Activated naive CD8-positive, alpha-beta T cell treated with anti-CD3 and anti-CD28 coated beads for 36 hours (primary cell): ENCODE results near the gene WDFY4. TPM values are rescaled to one million over a fixed set of nuclear protein-coding genes. Genes with fewer than 3 reads are reported as not detected.

Experiments
- DNase-seq: peaks from one replicate; pipeline ENCODE4 v3.0.0; 2021
- H3K27ac Mint-ChIP-seq: one replicate; pipeline ENCODE4 v1.8.0; 2022; ENCODE audit warnings: mild to moderate bottlenecking, moderate library complexity, mixed read lengths
- H3K27me3 Mint-ChIP-seq: one replicate; pipeline ENCODE4 v1.8.0; 2022; ENCODE audit warnings: mild to moderate bottlenecking, mixed read lengths
- H3K36me3 Mint-ChIP-seq: one replicate; pipeline ENCODE4 v1.8.0; 2021; ENCODE audit warnings: mild to moderate bottlenecking, mixed read lengths
- H3K4me1 Mint-ChIP-seq: one replicate; pipeline ENCODE4 v1.8.0; 2021; ENCODE audit warnings: mixed read lengths
- H3K4me3 Mint-ChIP-seq: one replicate; pipeline ENCODE4 v1.8.0; 2022; ENCODE audit warnings: mild to moderate bottlenecking, moderate library complexity, mixed read lengths
- H3K9me3 Mint-ChIP-seq: one replicate; pipeline ENCODE4 v1.8.0; 2022; ENCODE audit warnings: mixed read lengths
- total RNA-seq, 2 experiments: library from RNA; stranded (reverse); gene quantifications; one replicate each; pipeline ENCODE4 v1.2.3, GENCODE V29; 2021

The WDFY4 gene
- total RNA-seq, 2 experiments from 2014 or later: 0.93 to 1.2 TPM

- H3K4me1 Mint-ChIP-seq: no peaks in the 10 kb centered on the region
- no peak for DNase-seq
- H3K4me3 Mint-ChIP-seq: no peak overlapping the region
- H3K9me3 Mint-ChIP-seq: no peaks in the 10 kb centered on the region
- no peak overlapping the region for H3K27ac Mint-ChIP-seq
- H3K27me3 Mint-ChIP-seq: no peaks in the 10 kb centered on the region
- H3K36me3 Mint-ChIP-seq: no peaks in the 10 kb centered on the region
These were observed 316.0 kb downstream of the WDFY4 start for GRCh38 chr10:49000437-49001398.

GRCh38 chr10:49001402-49001801 lies 316.7 kb downstream of the WDFY4 start:
- Mint-ChIP-seq H3K4me1 (no peaks in the 10 kb centered on the region), H3K4me3 (no peak overlapping the region), H3K36me3 (no peaks in the 10 kb centered on the region), H3K27me3 (no peaks in the 10 kb centered on the region), H3K27ac (no peak overlapping the region), H3K9me3 (no peaks in the 10 kb centered on the region)
- DNase-seq: no peak

GRCh38 chr10:49001870-49002672 lies 317.4 kb downstream of the WDFY4 start:
- H3K36me3 Mint-ChIP-seq: no peaks in the 10 kb centered on the region
- no peaks in the 10 kb centered on the region for H3K27me3 Mint-ChIP-seq
- H3K4me3 Mint-ChIP-seq: no peak overlapping the region
- no peak overlapping the region for H3K27ac Mint-ChIP-seq
- H3K4me1 Mint-ChIP-seq: no peaks in the 10 kb centered on the region
- DNase-seq: no peak
- no peaks in the 10 kb centered on the region for H3K9me3 Mint-ChIP-seq

GRCh38 chr10:49005270-49005669 lies 320.6 kb downstream of the WDFY4 start:
- H3K27me3 Mint-ChIP-seq: no peaks in the 10 kb centered on the region
- no peak overlapping the region for H3K27ac Mint-ChIP-seq
- no peak overlapping the region for H3K4me3 Mint-ChIP-seq
- no peak for DNase-seq
- H3K36me3 Mint-ChIP-seq: no peaks in the 10 kb centered on the region
- no peaks in the 10 kb centered on the region for H3K4me1 Mint-ChIP-seq
- H3K9me3 Mint-ChIP-seq: no peaks in the 10 kb centered on the region

- no peak for DNase-seq
- H3K4me1 Mint-ChIP-seq: no peaks in the 10 kb centered on the region
- H3K27me3 Mint-ChIP-seq: no peaks in the 10 kb centered on the region
- H3K9me3 Mint-ChIP-seq: no peaks in the 10 kb centered on the region
- no peaks in the 10 kb centered on the region for H3K36me3 Mint-ChIP-seq
- no peak overlapping the region for H3K27ac Mint-ChIP-seq
- no peak overlapping the region for H3K4me3 Mint-ChIP-seq
These were observed 322.5 kb downstream of the WDFY4 start for GRCh38 chr10:49007129-49007528.

GRCh38 chr10:49008091-49008490 lies 323.4 kb downstream of the WDFY4 start:
- no peak overlapping the region for H3K4me3 Mint-ChIP-seq
- no peak for DNase-seq
- no peaks in the 10 kb centered on the region for H3K9me3 Mint-ChIP-seq
- no peaks in the 10 kb centered on the region for H3K4me1 Mint-ChIP-seq
- no peak overlapping the region for H3K27ac Mint-ChIP-seq
- H3K27me3 Mint-ChIP-seq: no peaks in the 10 kb centered on the region
- no peaks in the 10 kb centered on the region for H3K36me3 Mint-ChIP-seq

GRCh38 chr10:49008505-49009198 lies 324.0 kb downstream of the WDFY4 start:
- H3K27me3 Mint-ChIP-seq: no peaks in the 10 kb centered on the region
- no peaks in the 10 kb centered on the region for H3K9me3 Mint-ChIP-seq
- no peak for DNase-seq
- no peak overlapping the region for H3K4me3 Mint-ChIP-seq
- H3K36me3 Mint-ChIP-seq: no peaks in the 10 kb centered on the region
- H3K27ac Mint-ChIP-seq: no peak overlapping the region
- no peaks in the 10 kb centered on the region for H3K4me1 Mint-ChIP-seq

GRCh38 chr10:49009199-49009979 lies 324.7 kb downstream of the WDFY4 start:
- Mint-ChIP-seq H3K27ac (no peak overlapping the region), H3K27me3 (no peaks in the 10 kb centered on the region), H3K4me1 (no peaks in the 10 kb centered on the region), H3K9me3 (no peaks in the 10 kb centered on the region), H3K36me3 (no peaks in the 10 kb centered on the region), H3K4me3 (no peak overlapping the region)
- DNase-seq: no peak

GRCh38 chr10:49010295-49010694 lies 325.6 kb downstream of the WDFY4 start:
- Mint-ChIP-seq H3K4me3 (no peak overlapping the region), H3K36me3 (no peaks in the 10 kb centered on the region), H3K4me1 (no peaks in the 10 kb centered on the region), H3K27me3 (no peaks in the 10 kb centered on the region), H3K27ac (no peak overlapping the region), H3K9me3 (no peaks in the 10 kb centered on the region)
- DNase-seq: no peak

- no peaks in the 10 kb centered on the region for H3K4me1 Mint-ChIP-seq
- H3K4me3 Mint-ChIP-seq: no peak overlapping the region
- H3K27ac Mint-ChIP-seq: no peak overlapping the region
- no peaks in the 10 kb centered on the region for H3K36me3 Mint-ChIP-seq
- DNase-seq: no peak
- no peaks in the 10 kb centered on the region for H3K27me3 Mint-ChIP-seq
- H3K9me3 Mint-ChIP-seq: no peaks in the 10 kb centered on the region
These were observed 326.2 kb downstream of the WDFY4 start for GRCh38 chr10:49010865-49011264.

GRCh38 chr10:49011756-49012155 lies 327.1 kb downstream of the WDFY4 start:
- no peak overlapping the region for H3K4me3 Mint-ChIP-seq
- no peaks in the 10 kb centered on the region for H3K9me3 Mint-ChIP-seq
- no peaks in the 10 kb centered on the region for H3K4me1 Mint-ChIP-seq
- no peak for DNase-seq
- no peak overlapping the region for H3K27ac Mint-ChIP-seq
- H3K36me3 Mint-ChIP-seq: no peaks in the 10 kb centered on the region
- peaks cover 2% of the 10 kb centered on the region for H3K27me3 Mint-ChIP-seq

- peaks cover 5% of the 10 kb centered on the region for H3K27me3 Mint-ChIP-seq
- no peaks in the 10 kb centered on the region for H3K36me3 Mint-ChIP-seq
- H3K4me3 Mint-ChIP-seq: no peak overlapping the region
- no peak for DNase-seq
- H3K4me1 Mint-ChIP-seq: no peaks in the 10 kb centered on the region
- no peaks in the 10 kb centered on the region for H3K9me3 Mint-ChIP-seq
- no peak overlapping the region for H3K27ac Mint-ChIP-seq
These were observed 327.9 kb downstream of the WDFY4 start for GRCh38 chr10:49012603-49013002.

GRCh38 chr10:49015700-49016099 lies 331.0 kb downstream of the WDFY4 start:
- H3K27me3 Mint-ChIP-seq: peaks cover 15% of the 10 kb centered on the region
- H3K36me3 Mint-ChIP-seq: no peaks in the 10 kb centered on the region
- no peak overlapping the region for H3K4me3 Mint-ChIP-seq
- DNase-seq: no peak
- H3K9me3 Mint-ChIP-seq: peaks cover 5% of the 10 kb centered on the region
- no peak overlapping the region for H3K27ac Mint-ChIP-seq
- H3K4me1 Mint-ChIP-seq: no peaks in the 10 kb centered on the region

GRCh38 chr10:49021685-49022084 lies 337.0 kb downstream of the WDFY4 start:
- H3K9me3 Mint-ChIP-seq: peaks cover 5% of the 10 kb centered on the region
- no peak overlapping the region for H3K27ac Mint-ChIP-seq
- H3K4me3 Mint-ChIP-seq: no peak overlapping the region
- no peaks in the 10 kb centered on the region for H3K4me1 Mint-ChIP-seq
- H3K36me3 Mint-ChIP-seq: no peaks in the 10 kb centered on the region
- DNase-seq: no peak
- peaks cover 17% of the 10 kb centered on the region for H3K27me3 Mint-ChIP-seq
